Cardiac fibroblast (primary cell): Measurements from ENCODE around the gene NTRK2.

Experiments
- DNase-seq, 2 donors: peaks; one replicate each; pipeline versions ENCODE4 v3.0.0 to v3.0.0-alpha.2; 2010; ENCODE audit warnings: low read depth in 2 of 2
- H3K4me3 ChIP-seq, 2 donors: replicated peaks in 1 of 2; 1 replicate in 1 of 2; 2 replicates in 1 of 2; pipeline ENCODE4 v1.5.1; 2011; ENCODE audit warnings: low read depth in 2 of 2, low read length in 2 of 2, mild to moderate bottlenecking in 2 of 2, moderate library complexity in 1 of 2
- TF ChIP-seq, protein P1 (sequence below): IDR thresholded peaks from one replicate; pipeline ENCODE4 v1.5.1; 2011; ENCODE audit warnings: low read depth, mild to moderate bottlenecking, low read length, inconsistent platforms

Gene NTRK2

DNA sequence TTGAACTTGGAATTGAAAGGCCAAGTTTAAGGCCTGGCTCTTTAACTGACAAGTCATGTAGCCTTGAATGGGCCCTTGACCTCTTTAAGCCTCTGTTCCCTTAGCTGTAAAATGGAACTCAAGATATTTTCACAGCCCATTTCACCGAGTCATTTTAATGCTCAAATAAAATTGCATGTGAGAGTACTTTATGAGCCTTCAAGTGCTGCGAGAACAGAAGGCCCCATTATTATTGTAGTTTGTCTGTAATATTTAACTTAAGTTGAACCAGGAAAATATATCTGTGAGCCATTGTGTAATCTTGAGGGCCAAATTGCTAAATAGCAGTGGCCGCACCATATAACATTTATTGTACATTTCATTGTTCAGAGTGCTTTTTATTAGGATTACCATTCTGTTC lies 249.9 kb downstream of the NTRK2 start:
- TF ChIP-seq, protein P1, sequence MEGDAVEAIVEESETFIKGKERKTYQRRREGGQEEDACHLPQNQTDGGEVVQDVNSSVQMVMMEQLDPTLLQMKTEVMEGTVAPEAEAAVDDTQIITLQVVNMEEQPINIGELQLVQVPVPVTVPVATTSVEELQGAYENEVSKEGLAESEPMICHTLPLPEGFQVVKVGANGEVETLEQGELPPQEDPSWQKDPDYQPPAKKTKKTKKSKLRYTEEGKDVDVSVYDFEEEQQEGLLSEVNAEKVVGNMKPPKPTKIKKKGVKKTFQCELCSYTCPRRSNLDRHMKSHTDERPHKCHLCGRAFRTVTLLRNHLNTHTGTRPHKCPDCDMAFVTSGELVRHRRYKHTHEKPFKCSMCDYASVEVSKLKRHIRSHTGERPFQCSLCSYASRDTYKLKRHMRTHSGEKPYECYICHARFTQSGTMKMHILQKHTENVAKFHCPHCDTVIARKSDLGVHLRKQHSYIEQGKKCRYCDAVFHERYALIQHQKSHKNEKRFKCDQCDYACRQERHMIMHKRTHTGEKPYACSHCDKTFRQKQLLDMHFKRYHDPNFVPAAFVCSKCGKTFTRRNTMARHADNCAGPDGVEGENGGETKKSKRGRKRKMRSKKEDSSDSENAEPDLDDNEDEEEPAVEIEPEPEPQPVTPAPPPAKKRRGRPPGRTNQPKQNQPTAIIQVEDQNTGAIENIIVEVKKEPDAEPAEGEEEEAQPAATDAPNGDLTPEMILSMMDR, result no peak
- H3K4me3 ChIP-seq, result no peak overlapping the region
- DNase-seq, result no peak

DNA sequence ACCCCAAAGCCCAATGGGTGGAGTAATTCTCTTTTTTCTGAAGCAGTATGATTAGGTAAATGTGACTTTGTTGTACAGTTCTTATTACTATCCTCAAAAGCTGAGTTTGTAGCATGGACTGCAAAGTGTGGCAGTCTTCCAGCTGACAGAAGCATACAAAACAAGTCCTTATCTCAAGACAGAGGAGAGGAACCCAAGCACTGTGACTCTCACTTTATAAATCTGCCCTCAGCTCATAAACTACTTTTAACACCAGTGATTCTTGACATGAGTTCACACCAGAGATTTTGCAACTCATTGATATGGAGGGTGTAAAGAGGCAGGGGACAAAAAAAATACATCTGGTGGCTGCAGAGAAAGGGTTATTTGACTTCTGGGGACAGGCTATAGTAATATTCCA lies 251.6 kb downstream of the NTRK2 start:
- TF ChIP-seq, protein P1, result no peak
- no peak for DNase-seq
- H3K4me3 ChIP-seq, result no peak overlapping the region

DNA sequence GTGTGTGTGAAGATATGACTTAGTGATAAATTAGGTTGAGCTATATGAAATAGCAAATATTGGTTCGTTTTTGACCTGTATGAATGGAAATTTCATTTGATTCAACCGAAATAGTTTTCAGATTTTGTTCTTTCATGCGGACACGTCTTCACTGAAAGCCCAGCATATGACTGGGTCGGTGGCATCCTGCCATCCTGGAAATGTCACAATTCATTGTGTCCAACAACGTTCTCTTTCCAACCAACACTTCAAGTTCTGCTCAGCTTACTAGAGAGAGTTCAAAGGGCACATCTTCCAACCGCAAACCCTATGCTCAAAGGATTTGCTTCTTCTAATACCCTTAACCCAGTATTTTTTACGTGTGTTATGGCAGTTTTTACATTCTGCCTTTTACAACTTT lies 252.5 kb downstream of the NTRK2 start:
- TF ChIP-seq, protein P1, result no peak
- H3K4me3 ChIP-seq, result no peak overlapping the region
- DNase-seq, result no peak

DNA sequence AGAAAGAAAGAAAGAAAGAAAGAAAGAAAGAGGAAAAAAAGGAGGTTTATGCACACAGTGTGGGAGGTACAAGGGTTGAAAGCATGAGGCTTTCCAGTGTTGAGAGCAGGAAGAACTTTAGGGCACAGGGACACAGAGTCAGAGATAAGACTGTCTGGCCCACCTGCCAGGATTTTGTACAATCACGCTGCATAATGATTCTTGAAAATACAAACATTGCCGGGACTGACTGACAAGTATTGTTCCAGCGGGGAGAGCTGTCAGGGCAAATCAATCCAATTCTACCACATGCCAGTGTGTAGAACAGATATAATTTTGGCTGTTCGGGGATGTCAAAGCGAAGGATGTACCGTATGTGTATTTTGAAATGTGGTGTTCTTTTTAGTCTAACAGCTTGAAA lies 254.7 kb downstream of the NTRK2 start:
- TF ChIP-seq, protein P1, result no peak
- H3K4me3 ChIP-seq, result no peak overlapping the region
- no peak for DNase-seq

DNA sequence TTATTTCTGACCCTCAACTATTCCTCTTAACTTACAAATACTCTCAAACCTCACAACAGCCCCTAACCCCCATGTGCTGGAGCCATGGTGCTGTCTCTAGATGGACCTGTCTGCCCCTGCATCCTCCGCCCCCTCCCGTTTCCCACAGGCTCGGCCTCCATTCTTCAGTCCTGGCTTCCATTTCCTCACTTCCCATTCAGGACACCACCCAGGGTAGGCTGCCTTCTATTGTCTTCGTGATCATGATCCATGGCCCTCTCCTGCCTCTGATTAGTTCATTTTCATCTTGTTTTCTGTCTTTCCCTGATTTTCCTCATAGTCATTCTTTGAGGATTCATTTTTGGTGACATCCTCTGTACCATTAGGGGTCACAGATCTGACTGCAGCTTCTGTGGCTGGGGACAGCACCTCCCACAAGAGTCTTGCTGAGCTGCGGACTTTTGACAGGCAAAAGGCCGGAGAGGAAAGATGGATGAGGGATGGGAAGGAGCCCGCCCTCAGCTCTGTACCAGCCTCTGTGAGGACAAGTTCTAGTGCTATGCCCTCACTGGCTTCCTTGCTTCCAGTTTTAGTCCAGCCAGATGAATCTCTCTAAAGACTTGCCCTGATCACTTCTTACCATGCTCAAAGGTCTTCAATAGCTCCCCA lies 255.8 kb downstream of the NTRK2 start:
- DNase-seq, result no peak
- no peak overlapping the region for H3K4me3 ChIP-seq
- TF ChIP-seq, protein P1, result no peak

DNA sequence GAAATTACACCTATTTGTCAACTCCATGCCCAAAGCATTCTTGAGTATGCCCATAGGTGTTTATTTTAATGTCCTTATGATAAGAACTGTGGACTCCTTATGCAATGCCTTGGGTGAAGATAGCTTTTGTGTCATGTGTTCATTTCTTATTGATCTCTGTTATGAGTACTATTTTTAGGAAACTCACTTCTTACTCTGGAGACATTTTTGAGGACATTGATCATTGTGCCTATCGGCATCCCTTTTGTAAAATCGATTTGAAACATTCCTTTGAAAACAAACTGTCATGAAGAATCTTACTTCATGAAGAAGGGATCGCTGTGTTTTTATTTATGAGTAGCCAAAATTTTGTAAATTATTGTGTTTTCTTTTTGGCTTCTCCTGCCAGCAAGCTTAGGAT lies 257.3 kb downstream of the NTRK2 start:
- H3K4me3 ChIP-seq, result no peak overlapping the region
- TF ChIP-seq, protein P1, result no peak
- no peak for DNase-seq

DNA sequence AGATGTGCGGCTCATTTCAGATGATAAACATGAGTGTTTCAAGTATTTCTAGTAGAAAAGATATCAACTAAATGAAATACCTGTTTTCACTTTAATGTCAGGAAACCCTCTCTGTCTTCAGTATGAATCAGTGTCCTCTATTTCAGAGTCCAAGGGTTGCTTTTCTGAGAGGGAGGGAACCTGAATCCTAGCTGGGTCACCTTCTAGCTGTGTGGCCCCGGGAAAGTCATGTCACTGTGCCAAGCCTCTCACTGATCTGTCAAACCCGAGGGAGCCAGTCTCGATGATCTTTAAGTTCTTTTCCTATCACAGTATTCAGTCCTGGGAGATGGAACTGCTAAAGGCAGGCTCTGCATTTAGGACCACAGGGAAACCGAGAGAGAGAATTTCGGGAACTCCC lies 258.9 kb downstream of the NTRK2 start:
- DNase-seq, result no peak
- H3K4me3 ChIP-seq, result no peak overlapping the region
- TF ChIP-seq, protein P1, result no peak
